Cortex of kidney (tissue), 1 donor: ENCODE data around the gene FTO.

Source experiments
- DNase-seq: peaks from one replicate; lab custom pipeline; 2025; lab: John Stamatoyannopoulos, UW

The FTO gene

GRCh38 chr16:53711390-53711789 lies 7.4 kb downstream of the FTO start:
- no peak for DNase-seq

DNA sequence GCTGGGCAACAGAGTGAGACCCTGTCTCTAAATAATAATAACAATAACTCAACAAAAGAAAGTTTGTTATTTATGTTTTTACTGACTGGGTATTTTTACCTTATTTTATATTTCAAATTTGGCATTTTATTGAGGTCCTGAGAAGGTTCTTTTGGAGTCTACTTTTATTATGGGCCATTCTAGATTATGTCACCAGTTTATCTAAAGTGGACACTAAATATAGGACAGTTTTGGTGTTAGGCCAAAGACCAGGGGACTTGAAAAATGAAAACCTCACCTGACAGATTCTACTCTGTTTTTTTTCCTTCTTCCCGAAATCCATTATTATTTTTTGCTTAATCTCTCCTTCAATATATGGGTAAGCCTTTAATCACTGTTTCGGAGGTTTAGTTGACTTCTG lies 8.1 kb downstream of the FTO start:
- DNase-seq: no peak

DNA sequence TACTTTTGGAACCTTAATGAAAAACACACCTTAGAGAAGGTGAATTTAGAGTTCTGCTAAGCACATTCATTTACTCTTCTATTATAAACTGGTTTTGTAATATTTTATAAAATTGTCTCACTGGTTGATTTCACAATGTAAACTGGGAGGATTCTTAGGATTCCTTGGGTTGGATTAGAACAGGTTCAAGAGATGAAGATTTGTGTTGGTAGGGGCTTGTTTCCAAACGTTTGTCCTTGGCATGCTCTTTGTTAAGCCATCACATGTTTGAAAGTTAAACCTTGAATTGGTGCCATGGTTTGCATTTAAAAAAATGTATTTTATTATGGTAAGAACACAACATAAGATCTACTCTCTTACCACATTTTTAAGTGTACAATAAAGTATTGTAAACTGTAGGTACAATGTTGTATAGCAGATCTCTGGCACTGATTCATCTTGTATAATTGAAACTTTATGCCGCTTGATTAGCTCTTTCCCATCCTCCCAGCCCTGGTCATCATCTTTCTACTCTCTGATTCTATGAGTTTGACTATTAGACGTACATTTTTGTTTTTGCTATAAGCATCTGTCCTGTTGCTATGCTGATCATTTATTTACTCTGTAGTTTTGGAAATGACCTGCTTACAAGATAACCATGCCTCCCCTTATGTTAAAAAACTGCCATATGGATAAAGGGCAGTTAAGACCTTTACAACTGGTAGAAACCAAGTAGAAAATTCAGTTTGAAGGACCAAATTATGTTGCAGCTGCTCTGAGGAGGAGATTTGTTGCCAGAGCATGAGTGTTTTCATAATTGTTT lies 9.6 kb downstream of the FTO start:
- DNase-seq: no peak

- DNase-seq: no peak
Observed at GRCh38 chr16:53714205-53715022, 10.5 kb downstream of the FTO start.

DNA sequence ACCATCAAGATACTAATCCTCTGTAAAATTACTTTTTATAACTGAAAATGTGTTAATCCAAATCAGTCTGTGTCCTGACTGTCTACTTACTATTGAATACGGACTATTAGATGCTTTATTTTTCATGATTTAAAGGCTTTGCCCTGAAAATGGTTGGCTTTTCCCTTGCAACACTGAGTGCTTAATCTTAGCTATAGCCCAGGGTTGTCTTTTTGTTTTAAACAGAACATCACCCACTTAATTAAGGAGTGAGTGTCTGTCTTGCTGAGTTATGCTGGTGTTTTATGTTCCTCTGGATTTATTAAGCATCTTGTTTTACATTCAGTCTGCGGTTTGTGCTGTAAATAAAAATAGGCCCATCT lies 11.0 kb downstream of the FTO start:
- no peak for DNase-seq

- no peak for DNase-seq
Observed at GRCh38 chr16:53717577-53717976, 13.6 kb downstream of the FTO start.

DNA sequence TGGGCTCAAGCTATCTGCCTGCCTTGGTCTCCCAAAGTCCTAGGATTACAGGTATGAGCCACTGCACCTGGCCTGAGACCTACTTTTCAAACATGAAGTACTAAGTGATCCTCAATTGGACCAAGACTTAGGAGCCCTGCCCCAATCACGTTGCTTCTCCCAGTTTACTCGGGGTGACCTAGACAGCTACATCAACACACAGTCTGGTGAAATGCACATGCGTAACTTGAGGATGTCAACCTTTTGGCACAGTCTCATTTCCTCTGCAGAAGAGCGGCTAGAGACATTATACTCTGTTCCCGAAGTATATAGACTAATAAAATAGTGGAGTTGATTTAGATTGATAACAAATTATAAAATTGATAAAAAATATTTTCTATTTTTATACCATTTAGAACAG lies 17.1 kb downstream of the FTO start:
- DNase-seq: no peak

DNA sequence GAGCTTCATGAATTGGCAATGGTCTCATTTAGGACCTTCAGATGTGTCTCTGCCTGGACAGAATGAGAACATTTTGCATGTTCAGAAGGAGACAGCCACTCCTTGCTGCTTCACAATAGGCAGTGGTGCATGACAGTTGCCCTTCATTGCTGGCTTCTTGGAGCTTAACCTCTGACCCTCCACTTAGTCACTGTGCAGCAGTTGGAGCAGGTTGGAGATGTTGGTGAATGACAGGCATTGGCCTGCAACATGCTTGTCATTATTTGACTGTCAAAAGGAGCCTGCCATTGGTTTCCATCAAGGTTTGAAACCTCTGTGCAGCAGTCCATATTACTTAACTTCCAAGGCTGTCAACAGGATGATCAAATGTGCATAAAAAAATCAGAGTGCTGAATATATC lies 22.7 kb downstream of the FTO start:
- DNase-seq: no peak

GRCh38 chr16:53730693-53731092 lies 26.7 kb downstream of the FTO start:
- DNase-seq: no peak

DNA sequence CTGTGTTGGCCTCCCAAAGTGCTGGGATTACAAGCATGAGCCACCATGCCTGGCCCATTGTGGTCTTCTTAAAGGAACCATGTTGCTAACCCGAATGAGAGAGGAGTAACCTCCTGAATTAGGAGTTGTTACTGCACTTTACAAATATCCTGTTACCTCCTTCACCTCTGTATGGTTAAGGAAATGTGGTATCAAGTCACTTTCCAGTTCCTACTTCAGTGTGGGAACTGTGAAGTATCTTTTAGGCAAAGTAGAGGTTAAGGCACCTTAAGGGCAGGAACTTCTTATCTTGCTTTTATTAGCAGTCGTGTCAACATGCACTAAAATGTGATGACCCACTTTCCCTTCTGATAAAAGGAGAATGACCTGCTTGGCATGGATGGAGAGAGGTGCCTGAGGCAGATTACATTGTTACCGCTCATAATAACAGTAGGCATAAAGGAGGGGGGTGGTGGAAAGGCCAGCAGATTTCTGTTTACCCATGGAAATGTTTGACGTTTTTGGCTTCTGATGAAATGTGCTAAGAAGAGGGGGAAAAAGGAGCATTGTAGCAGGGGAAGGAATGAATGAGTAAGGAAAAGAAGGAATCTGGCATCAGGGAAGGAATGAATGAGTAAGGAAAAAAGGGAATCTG lies 28.5 kb downstream of the FTO start:
- no peak for DNase-seq

- DNase-seq: no peak
Observed at GRCh38 chr16:53734908-53735307, 31.0 kb downstream of the FTO start.

- DNase-seq: no peak
Observed at GRCh38 chr16:53736297-53736696, 32.3 kb downstream of the FTO start.

- DNase-seq: no peak
Observed at GRCh38 chr16:53737552-53737951, 33.6 kb downstream of the FTO start.

DNA sequence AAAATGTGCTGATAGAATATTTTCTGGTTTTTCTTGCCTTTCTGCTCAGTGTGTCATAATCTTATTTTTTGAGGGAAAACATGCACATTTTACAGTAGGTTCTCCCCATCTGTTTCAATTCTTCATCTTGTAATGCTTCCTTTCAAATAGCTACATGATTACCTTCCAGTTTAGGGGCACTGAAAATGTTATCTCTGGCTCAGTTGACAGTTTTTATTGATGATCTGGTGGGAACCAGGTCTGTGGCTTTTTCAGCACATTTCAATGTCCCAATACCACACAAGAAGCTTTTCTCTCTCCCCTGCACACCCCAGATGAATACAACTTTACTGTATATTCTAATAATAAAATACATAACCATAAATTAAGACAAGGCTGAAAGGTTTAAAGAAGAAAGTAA lies 36.5 kb downstream of the FTO start:
- no peak for DNase-seq

- DNase-seq: no peak
Observed at GRCh38 chr16:53740933-53741531, 37.1 kb downstream of the FTO start.

GRCh38 chr16:53741546-53741945 lies 37.6 kb downstream of the FTO start:
- no peak for DNase-seq

DNA sequence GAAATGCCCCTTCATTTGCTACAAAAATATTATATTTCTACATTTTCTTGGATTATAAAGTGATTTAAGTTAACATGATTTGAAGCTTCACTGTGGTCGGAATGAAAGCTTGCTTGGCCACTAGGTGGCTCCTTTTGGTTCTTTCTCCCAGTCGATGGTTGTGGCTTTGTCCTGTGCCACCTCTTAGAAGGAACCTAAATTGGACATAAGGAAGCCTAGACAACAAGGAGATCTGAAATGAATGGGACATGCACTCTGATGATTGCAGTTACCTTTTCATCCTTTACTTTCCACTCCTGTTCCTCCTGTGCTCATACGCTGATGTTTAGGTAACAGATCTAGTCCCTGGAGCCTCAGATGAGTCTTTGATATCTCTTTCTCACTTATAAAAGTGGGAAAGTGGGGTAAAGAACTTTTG lies 39.2 kb downstream of the FTO start:
- no peak for DNase-seq

DNA sequence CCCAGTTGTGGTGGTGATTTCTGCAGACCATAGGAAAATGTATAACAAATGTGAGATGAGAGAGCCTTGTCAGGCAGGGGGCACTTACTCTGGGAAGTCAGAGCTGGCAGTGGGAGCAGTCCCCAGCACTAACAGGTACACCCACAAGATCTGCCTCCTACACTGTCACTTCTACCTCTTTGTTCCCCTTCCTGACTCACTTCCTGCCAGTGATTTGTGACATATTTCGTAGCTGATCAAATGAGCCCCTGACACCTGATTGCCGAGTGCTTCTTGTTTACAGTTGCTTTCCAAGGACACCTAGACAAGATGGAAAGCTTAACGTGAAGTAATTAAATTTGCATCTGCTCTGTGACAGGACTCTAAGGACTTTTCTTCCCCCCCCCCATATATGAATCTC lies 40.5 kb downstream of the FTO start:
- no peak for DNase-seq

DNA sequence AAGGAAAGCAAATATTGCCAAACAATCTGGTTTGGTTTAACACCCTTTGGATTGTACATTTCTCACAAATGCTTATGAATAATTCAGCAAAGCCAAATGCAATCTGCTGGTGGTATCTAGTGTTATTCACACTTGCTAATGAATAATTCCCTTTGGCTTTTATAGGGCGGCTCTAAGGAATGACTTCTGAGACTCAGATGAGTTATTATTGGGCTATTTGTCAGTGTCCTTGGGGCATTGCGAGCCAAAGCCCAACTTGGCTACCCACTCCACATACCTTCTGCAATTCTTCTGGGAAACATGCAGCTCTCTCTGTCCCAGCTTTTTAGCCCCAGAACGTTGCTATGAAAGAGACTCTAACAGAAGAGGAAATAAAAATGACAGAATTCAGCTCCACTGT lies 41.1 kb downstream of the FTO start:
- no peak for DNase-seq

DNA sequence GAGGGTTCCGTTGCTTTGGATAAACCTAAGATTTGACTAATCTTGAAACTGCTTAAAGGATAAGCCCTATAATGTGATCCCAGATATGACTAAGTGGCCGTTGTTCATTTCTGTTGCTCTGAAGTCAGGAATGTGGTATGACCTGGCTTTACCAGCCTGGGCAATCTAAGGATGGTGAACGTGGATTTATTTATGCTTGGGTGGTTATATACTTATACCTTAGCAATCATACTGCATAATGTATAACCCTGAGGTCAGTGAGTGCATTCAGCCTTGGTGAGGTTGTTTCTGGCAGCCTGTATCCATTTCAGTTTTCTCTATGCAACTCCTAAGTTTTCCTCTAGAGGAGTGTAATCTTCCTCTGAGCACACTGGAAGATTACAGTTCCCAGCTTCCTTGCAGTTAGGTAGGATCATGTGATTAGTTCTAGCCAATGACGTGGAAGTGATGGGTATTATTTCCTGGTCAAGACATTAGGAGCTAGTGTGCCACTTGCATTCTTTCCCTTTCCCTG lies 41.9 kb downstream of the FTO start:
- DNase-seq: no peak

DNA sequence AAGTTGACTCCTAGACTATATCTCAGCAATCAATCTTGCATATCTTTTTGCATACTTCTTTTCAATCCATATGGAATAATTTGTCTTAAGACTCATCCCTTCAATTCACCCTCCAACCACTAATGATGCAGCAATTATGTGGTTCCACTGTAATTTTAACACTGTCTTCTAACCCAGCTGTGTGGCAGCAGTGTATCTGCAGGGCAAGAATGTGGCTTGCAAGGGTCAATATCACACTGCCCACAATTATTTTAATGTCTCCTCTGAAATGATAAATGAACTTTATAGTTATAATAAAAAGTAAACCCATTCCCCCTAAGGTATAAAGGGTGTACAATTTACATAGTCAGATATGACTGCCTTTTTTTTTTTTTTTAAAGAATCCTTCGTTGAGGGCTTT lies 48.6 kb downstream of the FTO start:
- no peak for DNase-seq

GRCh38 chr16:53753431-53753830 lies 49.5 kb downstream of the FTO start:
- DNase-seq: no peak
